Measurements from ENCODE around the gene DYRK3. TPM values are rescaled to one million over a fixed set of nuclear protein-coding genes. Genes with fewer than 3 reads are reported as not detected.

DYRK3 gene
- total and polyA plus RNA-seq, 2 of the 8 experiments (the other 6 are each of a cell fraction or from before 2014, with no cell fraction given), result 2.1 to 8.5 TPM

GRCh38 chr1:206612129-206612876 is 23.0 kb upstream of the DYRK3 start, which contains the start of gene EIF2D:
Gene EIF2D (minus strand): TSS chr1:206612465. CDS start chr1:206612342, 123 bp downstream.
- H3K4me3 ChIP-seq (ENCODE audit: extremely low read depth in 1 of 4, insufficient read depth in 2 of 4, low read depth in 3 of 4, low read length in 4 of 4), result peak within 1 kb of the TSS; percentile 83 to 91 (median 84)
- H2AK5ac ChIP-seq (ENCODE audit: low read depth, low read length), result no peak within 1 kb of the TSS
- CTCF ChIA-PET (ENCODE audit: partially characterized antibody), result interaction anchor here (0.6 to 11.0 kb wide), 34 partner anchors 9 to 252 kb away, joined by 3 to 140 read pairs (median 4); partner anchors contain the start of gene DYRK3
- peak within 1 kb of the TSS; percentile 89 for H3K27ac ChIP-seq (ENCODE audit: low read depth, low read length)
- peaks cover 0 to 1% of the 10 kb centered on the region in 2 experiments for H4K20me1 ChIP-seq (replicated peaks in 1 of 2; ENCODE audit: control insufficient read depth in 1 of 2, insufficient read depth in 2 of 2, low read length in 2 of 2)
- peak within 1 kb of the TSS; percentile 96 for H2BK5ac ChIP-seq (ENCODE audit: low read depth, low read length)
- H2BK15ac ChIP-seq (ENCODE audit: low read length), result no peak within 1 kb of the TSS
- peaks cover 4% of the 10 kb centered on the region; the same call in 1 of the 2 replicates for H3K79me1 ChIP-seq (ENCODE audit: low read depth, low read length)
- 12% methylated on average over 38 of the region's 48 CpGs; no CpG with 5 or more reads in 1 of the 2 experiments for WGBS, 2 experiments (ENCODE audit: extremely low coverage in 1 of 2, insufficient coverage in 1 of 2, insufficient read length in 1 of 2, insufficient replicate concordance in 2 of 2, low coverage in 1 of 2, low lambda C conversion rate in 2 of 2, missing lambda C conversion rate in 1 of 2)
- no peaks in the 10 kb centered on the region; the same call in 1 of the 2 replicates for H3K23me2 ChIP-seq (ENCODE audit: low read depth, low read length)
- H3K14ac ChIP-seq (ENCODE audit: insufficient read length), result no peak within 1 kb of the TSS
- no peaks in the 10 kb centered on the region; a peak in 1 of 7 replicates for H3K27me3 ChIP-seq (replicated peaks in 1 of 4; ENCODE audit: control insufficient read depth in 3 of 4, extremely low read depth in 1 of 4, insufficient read depth in 3 of 4, low read length in 3 of 4)
- H3K18ac ChIP-seq (ENCODE audit: extremely low read depth, low read length), result peak within 1 kb of the TSS; percentile 95; the same call in 1 of the 2 replicates
- H2AFZ ChIP-seq (ENCODE audit: low read length), result peak within 1 kb of the TSS; percentile 80; the same call in 1 of the 2 replicates
- H4K8ac ChIP-seq (ENCODE audit: extremely low read depth, insufficient read depth, low read length), result peak within 1 kb of the TSS; percentile 100
- no peaks in the 10 kb centered on the region; a peak in 2 of 8 replicates for H3K36me3 ChIP-seq (ENCODE audit: control insufficient read depth in 2 of 4, insufficient read depth in 4 of 4, low read length in 3 of 4)
- FAIRE-seq, result no peak
- peaks cover 0 to 6% (median 4%) of the 10 kb centered on the region in 4 experiments; a peak in 5 of 7 replicates for H3K4me1 ChIP-seq (replicated peaks in 1 of 4; ENCODE audit: control insufficient read depth in 3 of 4, insufficient read depth in 4 of 4, low read length in 3 of 4)
- peak within 1 kb of the TSS; percentile 63 for H3K56ac ChIP-seq (replicated peaks; ENCODE audit: insufficient read length, low read depth, low read length)
- POLR2A ChIA-PET (ENCODE audit: partially characterized antibody), result interaction anchor here (0.7 to 2.5 kb wide), 18 partner anchors 8 to 113 kb away, joined by 3 to 12 read pairs (median 4); partner anchors contain the start of gene DYRK3
- peak within 1 kb of the TSS; percentile 54 to 94 (median 93) for H3K9ac ChIP-seq (replicated peaks in 1 of 4; ENCODE audit: extremely low read depth in 1 of 4, low read depth in 3 of 4, low read length in 3 of 4)
- no peak within 1 kb of the TSS for H2BK120ac ChIP-seq (replicated peaks; ENCODE audit: low read depth, low read length)
- peak within 1 kb of the TSS; percentile 97 for H4K91ac ChIP-seq (replicated peaks; ENCODE audit: insufficient read length, low read length)
- no peak within 1 kb of the TSS for H2BK20ac ChIP-seq (ENCODE audit: low read length)
- H3K9me3 ChIP-seq (ENCODE audit: insufficient read depth in 2 of 2, low read depth in 1 of 2, low read length in 1 of 2), result no peaks in the 10 kb centered on the region
- H3K23ac ChIP-seq (ENCODE audit: insufficient read length), result no peak within 1 kb of the TSS
- peak within 1 kb of the TSS; percentile 75 to 77 for H3K4me2 ChIP-seq (ENCODE audit: insufficient read depth in 1 of 2, low read depth in 2 of 2, low read length in 2 of 2)
- H3K4ac ChIP-seq (replicated peaks; ENCODE audit: insufficient read length, low read depth, low read length), result peak within 1 kb of the TSS; percentile 60
- peak; percentile 86 to 98 for DNase-seq (ENCODE audit: low read depth in 1 of 2, low spot score in 2 of 2)
- H3K79me2 ChIP-seq (ENCODE audit: control insufficient read depth in 1 of 2, insufficient read depth in 2 of 2, low read length in 2 of 2), result peaks cover 0 to 7% of the 10 kb centered on the region in 2 experiments; a peak in 1 of 4 replicates
- H2BK12ac ChIP-seq (ENCODE audit: low read depth, low read length), result no peak within 1 kb of the TSS
- H4K5ac ChIP-seq (ENCODE audit: insufficient read length, low read depth, low read length), result peak within 1 kb of the TSS; percentile 96
- no peak for TF ChIP-seq CBX8 (IDR thresholded peaks at IDR 0.05; ENCODE audit: borderline replicate concordance, low read depth, low read length)
- no peak for TF ChIP-seq CTBP2 (IDR thresholded peaks at IDR 0.05; ENCODE audit: borderline replicate concordance, insufficient read depth, insufficient read length, low read length)
- TF ChIP-seq, protein P1, sequence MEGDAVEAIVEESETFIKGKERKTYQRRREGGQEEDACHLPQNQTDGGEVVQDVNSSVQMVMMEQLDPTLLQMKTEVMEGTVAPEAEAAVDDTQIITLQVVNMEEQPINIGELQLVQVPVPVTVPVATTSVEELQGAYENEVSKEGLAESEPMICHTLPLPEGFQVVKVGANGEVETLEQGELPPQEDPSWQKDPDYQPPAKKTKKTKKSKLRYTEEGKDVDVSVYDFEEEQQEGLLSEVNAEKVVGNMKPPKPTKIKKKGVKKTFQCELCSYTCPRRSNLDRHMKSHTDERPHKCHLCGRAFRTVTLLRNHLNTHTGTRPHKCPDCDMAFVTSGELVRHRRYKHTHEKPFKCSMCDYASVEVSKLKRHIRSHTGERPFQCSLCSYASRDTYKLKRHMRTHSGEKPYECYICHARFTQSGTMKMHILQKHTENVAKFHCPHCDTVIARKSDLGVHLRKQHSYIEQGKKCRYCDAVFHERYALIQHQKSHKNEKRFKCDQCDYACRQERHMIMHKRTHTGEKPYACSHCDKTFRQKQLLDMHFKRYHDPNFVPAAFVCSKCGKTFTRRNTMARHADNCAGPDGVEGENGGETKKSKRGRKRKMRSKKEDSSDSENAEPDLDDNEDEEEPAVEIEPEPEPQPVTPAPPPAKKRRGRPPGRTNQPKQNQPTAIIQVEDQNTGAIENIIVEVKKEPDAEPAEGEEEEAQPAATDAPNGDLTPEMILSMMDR (IDR thresholded peaks at IDR 0.05; ENCODE audit: control extremely low read depth in 1 of 3, insufficient read depth in 1 of 3, low read depth in 1 of 3, low read length in 3 of 3), result peak; percentile 90 to 99 (median 92)
- peak; percentile 87 for TF ChIP-seq MAX (IDR thresholded peaks at IDR 0.05)
- TF ChIP-seq CBX5 (IDR thresholded peaks at IDR 0.05; ENCODE audit: low read depth, low read length), result no peak
- TF ChIP-seq JUND (IDR thresholded peaks at IDR 0.05; ENCODE audit: low read length), result peak; percentile 75; the same call in 1 of the 2 replicates

All from H1 (cell line).